Skeletal muscle cell (primary cell): ENCODE data around the gene KMT5C.

Source experiments
- DNase-seq: peaks from one replicate; pipeline ENCODE4 v3.0.0-alpha.2; 2010; ENCODE audit warnings: low read depth
- H3K4me3 ChIP-seq: 2 replicates; pipeline ENCODE4 v1.5.1; 2011; ENCODE audit warnings: low read depth, mild to moderate bottlenecking, control low read depth, low read length, moderate library complexity

The KMT5C gene

GRCh38 chr19:55382013-55382412 lies 42.3 kb downstream of the KMT5C start:
- H3K4me3 ChIP-seq, result no peak overlapping the region
- DNase-seq, result no peak

GRCh38 chr19:55382522-55383054 lies 42.9 kb downstream of the KMT5C start:
- DNase-seq, result no peak
- H3K4me3 ChIP-seq, result no peak overlapping the region

- no peak for DNase-seq
These were observed 43.8 kb downstream of the KMT5C start for GRCh38 chr19:55383279-55384130.

GRCh38 chr19:55384131-55384919 lies 44.6 kb downstream of the KMT5C start, which contains the start of gene TMEM238:
Gene TMEM238 (minus strand): TSS chr19:55384292. CDS start chr19:55384259, 33 bp downstream.
- peak within 1 kb of the TSS; percentile 96 for H3K4me3 ChIP-seq
- DNase-seq, result no peak

More at GRCh38 chr19:55383279-55384130, 43.8 kb downstream of the KMT5C start:
- H3K4me3 ChIP-seq, result peak overlapping the region; percentile 38

GRCh38 chr19:55384920-55385723 lies 45.4 kb downstream of the KMT5C start:
- peak; percentile 82 for DNase-seq
- H3K4me3 ChIP-seq, result peak overlapping the region; percentile 96

GRCh38 chr19:55385724-55386492 lies 46.2 kb downstream of the KMT5C start, which contains the start of gene RPL28:
Gene RPL28 (plus strand): TSS chr19:55385932. CDS start chr19:55386358, 426 bp downstream.
- peak within 1 kb of the TSS; percentile 96 for H3K4me3 ChIP-seq
- peak; percentile 87 for DNase-seq

GRCh38 chr19:55386493-55386971 lies 46.9 kb downstream of the KMT5C start:
- peak overlapping the region; percentile 96 for H3K4me3 ChIP-seq
- DNase-seq, result no peak

- peak overlapping the region; percentile 96 for H3K4me3 ChIP-seq
- no peak for DNase-seq
These were observed 48.2 kb downstream of the KMT5C start for GRCh38 chr19:55387736-55388497.

GRCh38 chr19:55389386-55390317 lies 50.0 kb downstream of the KMT5C start:
- H3K4me3 ChIP-seq, result no peak overlapping the region
- DNase-seq, result no peak

- no peak for DNase-seq
- no peak overlapping the region for H3K4me3 ChIP-seq
These were observed 50.8 kb downstream of the KMT5C start for GRCh38 chr19:55390461-55390880.

GRCh38 chr19:55391191-55391670 lies 51.6 kb downstream of the KMT5C start:
- no peak overlapping the region for H3K4me3 ChIP-seq
- DNase-seq, result no peak

GRCh38 chr19:55391702-55392615 lies 52.3 kb downstream of the KMT5C start:
- DNase-seq, result no peak
- H3K4me3 ChIP-seq, result no peak overlapping the region

GRCh38 chr19:55392820-55393761 lies 53.4 kb downstream of the KMT5C start:
- H3K4me3 ChIP-seq, result no peak overlapping the region
- no peak for DNase-seq
